Cerebellar nuclear complex (tissue), 1 donor: ENCODE data around the gene SLC8B1.
A peak's percentile ranks its signal among the peaks of the same experiment; 100 is the strongest.

Experiments
- DNase-seq, 2 experiments: peaks; one replicate each; lab custom pipeline; 2025; lab: John Stamatoyannopoulos, UW

Gene SLC8B1

GRCh38 chr12:113270709-113271009, 64.2 kb downstream of the SLC8B1 start:
- no peak for DNase-seq

GRCh38 chr12:113269257-113269943, 65.5 kb downstream of the SLC8B1 start:
- no peak for DNase-seq

GRCh38 chr12:113268621-113269020, 66.3 kb downstream of the SLC8B1 start:
- DNase-seq = no peak

- DNase-seq = no peak
Observed at GRCh38 chr12:113268136-113268535, 66.8 kb downstream of the SLC8B1 start.

- DNase-seq = no peak
Observed at GRCh38 chr12:113267621-113268020, 67.3 kb downstream of the SLC8B1 start.

GRCh38 chr12:113266106-113266895, 68.6 kb downstream of the SLC8B1 start:
- no peak for DNase-seq

DNA sequence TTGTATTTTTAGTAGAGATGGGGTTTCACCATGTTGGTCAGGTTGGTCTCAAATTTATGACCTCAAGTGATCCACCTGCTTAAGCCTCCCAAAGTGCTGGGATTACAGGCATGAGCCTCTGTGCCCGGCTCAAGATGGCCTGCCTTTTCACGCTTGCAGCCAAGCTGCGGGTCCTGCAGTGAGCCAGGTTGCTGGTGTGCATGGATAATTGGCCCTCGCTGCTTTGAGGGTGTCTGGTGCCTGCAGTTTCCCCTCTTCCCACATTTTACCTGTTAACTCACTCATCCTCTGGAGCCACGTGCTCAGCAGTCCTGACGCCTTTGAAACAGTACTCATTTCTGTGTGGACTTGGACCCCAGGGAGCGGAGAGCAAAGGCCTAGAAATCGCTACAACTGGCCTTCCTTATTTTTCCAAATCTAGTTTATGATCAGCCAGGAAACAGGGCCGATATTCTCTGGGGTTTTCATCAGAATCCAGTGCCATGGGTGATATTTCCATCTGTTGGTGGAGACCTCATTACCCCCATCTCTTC, 71.4 kb downstream of the SLC8B1 start:
- DNase-seq = no peak

GRCh38 chr12:113262710-113263109, 72.2 kb downstream of the SLC8B1 start:
- no peak for DNase-seq

DNA sequence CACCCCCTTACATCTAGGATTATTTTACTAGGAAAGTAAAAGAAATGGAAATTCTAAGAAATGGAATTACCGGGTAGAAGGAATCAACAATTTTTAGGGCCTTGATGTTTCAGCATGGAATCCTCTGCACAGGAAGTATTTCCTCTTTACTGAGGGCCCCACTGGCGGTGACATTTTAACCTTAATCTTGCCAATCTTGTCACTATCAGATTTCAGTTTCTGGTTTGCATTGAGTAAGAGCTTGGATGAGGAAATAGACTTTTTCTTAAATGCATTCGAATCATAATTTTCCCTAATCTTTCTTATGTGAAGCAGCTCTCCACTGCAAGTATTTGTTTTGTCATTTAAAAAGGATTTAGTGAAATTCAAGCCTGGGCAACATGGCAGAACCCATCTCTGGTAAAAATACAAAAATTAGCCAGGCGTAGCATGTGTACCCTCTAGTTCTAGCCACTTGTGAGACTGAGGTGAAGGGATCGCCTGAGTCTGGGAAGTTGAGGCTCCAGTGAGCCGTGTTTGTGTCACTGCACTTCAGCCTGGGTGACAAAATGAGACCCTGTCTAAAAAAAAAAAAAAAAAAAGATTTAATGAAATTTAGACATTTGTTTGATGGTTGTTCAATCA, 73.0 kb downstream of the SLC8B1 start:
- DNase-seq = no peak

GRCh38 chr12:113260636-113261300, 74.1 kb downstream of the SLC8B1 start:
- DNase-seq = no peak

- no peak for DNase-seq
Observed at GRCh38 chr12:113260127-113260526, 74.8 kb downstream of the SLC8B1 start.

DNA sequence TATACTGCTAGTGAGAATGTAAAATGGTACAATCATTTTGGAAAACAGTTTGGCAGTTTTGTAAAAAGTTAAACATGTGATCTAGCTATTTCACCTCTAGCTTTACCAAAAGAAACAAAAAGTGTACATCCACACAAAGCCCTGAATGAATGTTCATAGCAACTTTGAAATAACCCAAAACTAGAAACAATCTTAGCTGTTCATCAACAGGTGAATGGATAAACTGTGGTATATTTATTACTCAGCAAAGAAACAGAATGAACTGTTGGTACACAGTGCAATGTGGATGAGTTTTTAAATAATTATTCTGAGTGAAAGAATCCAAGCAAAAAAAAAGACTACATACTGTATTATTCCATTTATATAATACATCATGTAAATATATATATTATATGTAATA, 77.3 kb downstream of the SLC8B1 start:
- DNase-seq = no peak

- no peak for DNase-seq
Observed at GRCh38 chr12:113254298-113254697, 80.6 kb downstream of the SLC8B1 start.

GRCh38 chr12:113253532-113254285, 81.2 kb downstream of the SLC8B1 start:
- DNase-seq = no peak

DNA sequence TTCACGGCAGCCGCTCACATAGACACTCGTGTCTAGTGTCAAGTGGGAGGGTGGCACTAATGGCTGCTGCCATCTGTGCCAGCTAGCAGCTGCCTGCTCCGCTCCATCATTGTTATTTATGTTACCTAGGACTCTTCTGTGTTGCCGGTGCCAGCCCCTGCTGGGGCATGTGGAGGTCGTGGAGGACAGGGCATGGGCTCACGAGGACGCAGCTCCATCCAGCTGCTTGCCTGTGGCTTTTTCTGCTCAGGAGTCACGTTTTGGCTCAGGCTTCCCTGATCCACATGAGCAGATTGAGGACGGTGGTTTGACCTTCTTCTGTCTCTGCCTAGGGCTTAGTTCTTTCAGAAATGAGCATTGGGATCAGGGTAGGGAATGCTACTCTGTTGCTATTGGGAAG, 82.4 kb downstream of the SLC8B1 start:
- DNase-seq = no peak

GRCh38 chr12:113251404-113252070, 83.4 kb downstream of the SLC8B1 start:
- DNase-seq = no peak

- DNase-seq = peak in 1 of 2 experiments; percentile 32
Observed at GRCh38 chr12:113250045-113250444, 84.9 kb downstream of the SLC8B1 start.

DNA sequence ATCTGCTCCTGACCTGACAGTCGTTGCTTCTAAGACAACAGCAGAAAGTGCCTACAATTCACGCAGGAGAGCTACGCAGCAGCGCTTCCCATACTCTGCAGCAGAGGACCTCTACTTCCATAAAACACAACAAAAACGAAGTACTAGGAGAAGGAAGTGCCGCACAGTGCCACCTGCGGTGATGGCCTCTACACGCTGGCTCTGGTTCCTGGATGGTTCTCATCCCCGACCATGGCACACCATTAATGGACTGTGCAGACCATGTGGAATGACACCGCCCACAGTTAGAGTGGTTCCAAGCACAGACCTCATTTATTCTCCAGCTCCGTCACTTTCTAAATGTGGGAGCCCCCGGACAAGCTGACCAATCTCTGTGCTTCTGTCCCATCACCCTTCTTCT, 85.4 kb downstream of the SLC8B1 start:
- DNase-seq = peak in 1 of 2 experiments; percentile 11

- no peak for DNase-seq
Observed at GRCh38 chr12:113248842-113249435, 86.0 kb downstream of the SLC8B1 start.
